PC-9 (cell line): ENCODE results near the gene CEP55. TPM values are rescaled to one million over a fixed set of nuclear protein-coding genes. Genes with fewer than 3 reads are reported as not detected.

ENCODE experiments used
- BruUV-seq: library from RNA; stranded (reverse); fragments of 400-500 nt; replicated peaks from 2 replicates; lab custom pipeline; 2021; lab: Mats Ljungman, UMichigan
- CTCF ChIA-PET: fragments of 300-600 bp; sonication (Branson Sonifier 250); formaldehyde crosslinking; loops from one replicate; lab custom pipeline; 2022; ENCODE audit warnings: antibody characterized with exemption; lab: Charles Lee
- POLR2A ChIA-PET: fragments of 300-600 bp; sonication (Branson Sonifier 250); formaldehyde crosslinking; loops from one replicate; lab custom pipeline; 2022; ENCODE audit warnings: antibody characterized with exemption; ENCODE audit not compliant: unreplicated experiment; lab: Charles Lee
- DNase-seq, 2 experiments: peaks; one replicate each; pipeline versions ENCODE4 v3.0.0 to v3.0.0-alpha.2; 2015 to 2022; ENCODE audit warnings: mixed read lengths in 1 of 2
- H2AFZ ChIP-seq: fragments of 200-600 bp; sonication (generic); 2 replicates; pipeline ENCODE4 v1.8.1; 2017; ENCODE audit warnings: antibody characterized with exemption
- H3F3A ChIP-seq: fragments of 200-600 bp; sonication (generic); 2 replicates; pipeline ENCODE4 v1.8.1; 2017; ENCODE audit warnings: antibody characterized with exemption, mild to moderate bottlenecking, low read depth; ENCODE audit not compliant: insufficient read depth
- H3K27ac ChIP-seq: fragments of 200-600 bp; sonication (generic); 2 replicates; pipeline ENCODE4 v1.6.1; 2016; ENCODE audit warnings: mixed run types
- H3K27me3 ChIP-seq: fragments of 200-600 bp; sonication (generic); 2 replicates; pipeline ENCODE4 v1.6.1; 2016; ENCODE audit warnings: low read depth, mixed run types; ENCODE audit not compliant: insufficient read depth
- H3K36me3 ChIP-seq: fragments of 200-600 bp; sonication (generic); 2 replicates; pipeline ENCODE4 v1.6.1; 2016; ENCODE audit warnings: low read depth, mixed run types
- H3K4me1 ChIP-seq: fragments of 200-600 bp; sonication (generic); replicated peaks from 2 replicates; pipeline ENCODE4 v1.6.1; 2016; ENCODE audit warnings: mixed run types; ENCODE audit not compliant: insufficient read depth
- H3K4me2 ChIP-seq: fragments of 200-600 bp; sonication (generic); 2 replicates; pipeline ENCODE4 v1.6.1; 2017; ENCODE audit warnings: mixed run types
- H3K4me3 ChIP-seq: fragments of 200-600 bp; sonication (generic); 2 replicates; pipeline ENCODE4 v1.6.1; 2016; ENCODE audit warnings: mixed run types
- H3K79me2 ChIP-seq: fragments of 200-600 bp; sonication (generic); 2 replicates; pipeline ENCODE4 v1.6.1; 2017; ENCODE audit warnings: low read depth, mixed run types
- H3K9me2 ChIP-seq: fragments of 200-600 bp; sonication (generic); 2 replicates; pipeline ENCODE4 v1.8.1; 2017; ENCODE audit warnings: mild to moderate bottlenecking; ENCODE audit not compliant: insufficient read depth
- H3K9me3 ChIP-seq: fragments of 200-600 bp; sonication (generic); 2 replicates; pipeline ENCODE4 v1.8.1; 2016; ENCODE audit warnings: low read depth; ENCODE audit not compliant: insufficient read depth
- H4K20me1 ChIP-seq: fragments of 200-600 bp; sonication (generic); 2 replicates; pipeline ENCODE4 v1.8.1; 2017; ENCODE audit not compliant: insufficient read depth
- CTCF ChIP-seq: fragments of 200-600 bp; sonication (generic); conservative IDR thresholded peaks from 2 replicates; pipeline ENCODE4 v1.6.1; 2017; ENCODE audit warnings: mixed run types, antibody characterized with exemption, mild to moderate bottlenecking, moderate library complexity
- EZH2 ChIP-seq: fragments of 200-600 bp; sonication (generic); IDR thresholded peaks from 2 replicates; pipeline ENCODE4 v1.8.0; 2017; ENCODE audit warnings: antibody characterized with exemption, low read depth
- intact Hi-C: fragments of 100-400 bp; cut with micrococcal nuclease; formaldehyde crosslinking; loops from one replicate; pipeline ENCODE4 v1.10.0; 2022; ENCODE audit not compliant: unreplicated experiment
- total RNA-seq: library from RNA; stranded (reverse); gene quantifications from 2 replicates; pipeline ENCODE4 v1.2.3, GENCODE V29; 2021

Gene CEP55
- total RNA-seq, 1 experiment from 2014 or later = 38.9 TPM

GRCh38 chr10:93451244-93451947, 45.0 kb upstream of the CEP55 start:
- TF ChIP-seq CTCF (no peak), EZH2 (no peak)
- no peaks in the 10 kb centered on the region for H3K9me3 ChIP-seq
- ChIA-PET CTCF (no interaction called here), POLR2A (no interaction called here)
- no peak overlapping the region for H3K27ac ChIP-seq
- no peak overlapping the region for H3K4me3 ChIP-seq
- H3F3A ChIP-seq = peaks cover 21% of the 10 kb centered on the region; the same call in 1 of the 2 replicates
- no peak for DNase-seq
- intact Hi-C loops = no loop called here
- no TSS peak for BruUV-seq
- H3K4me2 ChIP-seq = no peak overlapping the region
- 0 out of 2 replicates have a peak, but pooled peaks cover under 1% of the 10 kb centered on the region for H3K79me2 ChIP-seq
- no peak overlapping the region for H2AFZ ChIP-seq
- peaks cover 9% of the 10 kb centered on the region for H3K4me1 ChIP-seq
- H3K27me3 ChIP-seq = no peaks in the 10 kb centered on the region
- H4K20me1 ChIP-seq = no peaks in the 10 kb centered on the region
- no peaks in the 10 kb centered on the region for H3K9me2 ChIP-seq
- no peaks in the 10 kb centered on the region for H3K36me3 ChIP-seq

- Histone ChIP-seq H3K36me3 (no peaks in the 10 kb centered on the region), H3K9me2 (no peaks in the 10 kb centered on the region), H3K27me3 (no peaks in the 10 kb centered on the region), H3K4me1 (peaks cover 2% of the 10 kb centered on the region; the same call in 1 of the 2 replicates), H3K9me3 (no peaks in the 10 kb centered on the region), H4K20me1 (no peaks in the 10 kb centered on the region), H3K4me2 (no peak overlapping the region), H2AFZ (no peak overlapping the region), H3F3A (peaks cover 14% of the 10 kb centered on the region; the same call in 1 of the 2 replicates), H3K79me2 (peaks cover 6% of the 10 kb centered on the region), H3K4me3 (no peak overlapping the region), H3K27ac (no peak overlapping the region)
- intact Hi-C loops = no loop called here
- ChIA-PET POLR2A (no interaction called here), CTCF (no interaction called here)
- DNase-seq = no peak
- no peak for TF ChIP-seq EZH2
- TF ChIP-seq CTCF = no peak
- no TSS peak for BruUV-seq
These were observed 44.3 kb upstream of the CEP55 start for GRCh38 chr10:93452143-93452542.

- intact Hi-C loops = no loop called here
- Histone ChIP-seq H3K9me2 (no peaks in the 10 kb centered on the region), H3F3A (peaks cover 7% of the 10 kb centered on the region; the same call in 1 of the 2 replicates), H3K9me3 (no peaks in the 10 kb centered on the region), H3K27ac (no peak overlapping the region), H3K4me3 (no peak overlapping the region), H3K4me2 (no peak overlapping the region), H2AFZ (no peak overlapping the region), H3K4me1 (peaks cover 8% of the 10 kb centered on the region), H4K20me1 (no peaks in the 10 kb centered on the region), H3K36me3 (no peaks in the 10 kb centered on the region), H3K79me2 (peaks cover 15% of the 10 kb centered on the region), H3K27me3 (no peaks in the 10 kb centered on the region)
- no peak for DNase-seq
- TF ChIP-seq CTCF (no peak), EZH2 (no peak)
- CTCF ChIA-PET = no interaction called here
- BruUV-seq = no TSS peak
- POLR2A ChIA-PET = interaction anchor here (0.6 kb wide), 1 partner anchor 14 kb away, joined by 4 read pairs; no protein-coding TSS in a partner anchor
These were observed 42.3 kb upstream of the CEP55 start for GRCh38 chr10:93454146-93454545.
